Activated CD8-positive, alpha-beta memory T cell treated with anti-CD3 and anti-CD28 coated beads for 4 hours (primary cell): ENCODE data around the gene DSN1.

Source experiments
- DNase-seq, 2 donors: peaks; one replicate each; pipeline ENCODE4 v3.0.0-alpha.2; 2020; ENCODE audit warnings: low read depth in 2 of 2

The DSN1 gene

DNA sequence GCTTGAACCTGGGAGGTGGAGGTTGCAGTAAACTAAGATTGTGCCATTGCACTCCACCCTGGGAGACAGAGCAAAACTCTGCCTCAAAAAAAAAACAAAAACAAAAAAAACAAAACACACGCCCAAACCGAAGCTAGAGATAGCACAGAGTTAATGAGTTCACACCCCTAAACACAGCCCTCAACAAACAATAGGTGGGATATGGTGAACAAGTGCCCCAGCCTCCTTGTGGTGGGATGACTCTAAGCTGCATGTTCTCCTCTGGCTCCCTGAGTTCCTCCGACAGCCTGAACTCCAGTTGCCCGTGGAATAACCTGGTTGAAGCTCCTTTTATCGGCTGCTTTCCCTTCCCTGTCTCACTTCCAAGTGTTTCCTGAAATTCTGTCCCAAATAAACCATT is 22.1 kb upstream of the DSN1 start:
- DNase-seq, result no peak

DNA sequence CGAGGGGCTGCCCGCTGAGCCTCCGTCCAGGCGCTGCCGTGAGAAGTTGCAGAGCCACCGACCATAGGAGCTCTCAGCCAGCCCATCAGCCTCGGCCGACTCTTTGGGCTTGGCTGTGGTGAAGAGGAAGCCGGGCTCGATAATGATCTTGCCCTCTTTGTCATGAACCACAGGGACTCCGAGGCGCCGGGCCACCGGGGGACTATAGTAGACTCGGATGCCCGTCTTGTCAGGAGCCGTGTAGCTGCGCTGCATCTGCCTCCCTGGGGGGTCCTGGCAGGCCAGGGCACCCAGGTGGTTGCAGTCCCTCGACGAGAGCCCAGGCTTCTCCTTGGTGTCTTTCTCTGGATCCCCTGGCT is 20.5 kb upstream of the DSN1 start:
- DNase-seq, result no peak

DNA sequence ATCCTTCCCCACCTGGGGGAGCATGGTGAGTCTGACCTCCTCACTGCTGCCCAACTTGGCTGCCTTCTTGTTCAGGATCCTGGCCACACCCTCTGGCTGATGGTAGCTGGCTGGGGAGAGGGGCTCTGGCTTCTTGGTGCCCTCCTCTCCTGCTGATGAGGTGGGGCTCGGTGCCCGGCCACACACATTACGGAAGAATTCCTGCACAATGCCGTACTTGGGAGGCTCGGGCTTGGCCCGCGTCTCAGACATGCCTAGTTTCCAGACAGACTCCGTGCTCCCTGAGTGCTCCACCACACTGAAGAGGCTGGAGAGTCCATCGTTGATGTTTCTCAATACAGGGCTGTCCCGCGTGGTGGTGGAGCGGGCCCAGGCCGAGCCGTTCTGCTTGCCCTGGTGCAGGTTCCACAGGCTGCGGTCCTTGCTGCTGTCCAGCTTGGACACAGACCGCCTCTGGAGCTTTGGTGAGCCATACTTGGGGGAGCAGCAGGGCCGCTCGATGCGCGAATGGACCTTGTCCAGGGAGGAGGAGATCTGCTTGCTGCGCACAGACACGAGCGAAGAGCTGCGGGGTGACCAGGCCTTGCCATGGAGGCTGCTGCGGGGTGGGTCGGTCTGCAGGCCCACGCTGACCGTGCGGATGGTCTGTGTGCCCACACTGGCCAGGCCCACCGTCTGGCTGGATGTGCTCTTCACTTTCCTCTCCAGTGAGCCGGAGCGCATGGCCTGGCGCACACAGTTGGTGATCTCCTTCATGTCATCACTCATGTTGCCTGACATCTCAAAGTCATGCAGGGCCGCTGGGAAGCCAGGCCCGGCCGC is 19.9 kb upstream of the DSN1 start:
- no peak for DNase-seq

DNA sequence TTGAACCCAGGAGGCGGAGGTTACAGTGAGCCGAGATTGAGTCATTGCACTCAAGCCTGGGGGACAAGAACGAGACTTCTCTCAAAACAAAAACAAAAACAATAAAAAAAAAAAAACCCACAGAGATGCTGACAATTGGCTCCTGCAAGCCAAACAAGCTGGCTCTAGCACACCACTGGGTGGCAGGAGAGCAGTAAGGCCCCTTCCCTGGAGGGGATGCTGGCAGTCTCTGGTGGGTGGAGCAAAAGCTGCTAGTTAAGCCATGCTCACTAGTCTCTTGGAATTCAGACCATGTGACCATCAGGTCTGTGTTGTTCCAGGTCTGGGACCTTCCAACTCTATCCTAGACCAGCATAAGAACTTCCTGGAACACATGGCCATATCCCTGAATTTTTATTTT is 18.9 kb upstream of the DSN1 start:
- DNase-seq, result no peak

DNA sequence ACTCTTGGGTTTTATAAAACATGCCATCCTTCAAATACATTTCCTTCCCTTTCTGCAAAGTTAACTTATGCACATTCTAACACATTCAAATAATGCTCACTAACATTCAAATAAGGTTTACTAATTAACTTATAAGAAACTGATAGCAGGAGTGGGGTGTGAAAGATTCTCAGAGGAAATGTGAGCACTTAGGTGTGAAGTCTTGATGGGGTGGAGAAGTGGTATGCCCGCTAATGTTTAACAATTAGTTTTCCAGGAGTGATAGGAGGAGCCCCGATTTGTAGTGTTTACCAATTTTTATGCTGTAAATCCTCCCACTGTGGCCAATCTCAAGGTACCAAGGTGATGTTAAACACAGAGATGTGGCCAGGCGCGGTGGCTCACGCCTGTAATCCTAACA is 18.3 kb upstream of the DSN1 start:
- DNase-seq, result no peak

GRCh38 chr20:36786663-36787062 is 13.1 kb upstream of the DSN1 start:
- DNase-seq, result no peak

DNA sequence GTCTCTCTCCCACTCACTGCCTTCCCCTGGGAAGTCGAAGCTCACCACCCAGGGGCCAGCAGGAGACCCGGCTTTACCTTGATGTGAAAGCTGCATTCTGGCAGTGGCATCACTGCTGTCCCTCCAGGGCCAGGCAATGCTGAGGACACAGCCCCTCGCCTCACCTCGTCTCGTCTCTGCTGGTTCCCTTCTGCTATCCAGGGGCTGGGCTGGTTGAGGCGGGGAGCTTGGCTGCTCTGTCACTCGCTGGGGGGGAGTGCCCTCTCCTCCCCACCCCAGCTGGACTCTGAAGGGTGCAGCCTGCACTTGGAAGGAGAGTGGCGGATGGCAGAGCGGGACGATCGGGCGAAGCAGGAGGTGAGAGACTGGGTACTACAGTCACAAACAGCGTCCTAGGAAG is 12.7 kb upstream of the DSN1 start:
- DNase-seq, result no peak

DNA sequence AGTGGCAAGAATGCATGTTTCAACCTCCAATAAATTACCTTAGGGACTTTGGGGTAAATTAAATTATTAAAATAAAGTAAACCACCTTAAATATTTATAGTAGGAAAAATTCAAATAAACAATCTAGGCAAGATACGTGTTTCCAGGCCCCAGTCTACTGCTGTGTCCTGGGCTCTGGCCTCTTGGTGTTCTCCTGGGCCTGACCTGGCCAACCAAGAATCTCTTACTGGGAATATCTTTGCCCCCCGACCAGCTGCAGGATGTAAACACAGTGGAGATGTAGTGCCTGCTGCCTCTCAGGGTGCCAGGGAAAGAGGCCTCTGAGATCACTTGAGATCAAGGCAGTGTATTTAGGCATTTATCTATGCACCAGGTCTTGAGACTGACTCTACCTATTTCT is 11.7 kb upstream of the DSN1 start:
- DNase-seq, result no peak

GRCh38 chr20:36784900-36785299 is 11.3 kb upstream of the DSN1 start:
- no peak for DNase-seq

DNA sequence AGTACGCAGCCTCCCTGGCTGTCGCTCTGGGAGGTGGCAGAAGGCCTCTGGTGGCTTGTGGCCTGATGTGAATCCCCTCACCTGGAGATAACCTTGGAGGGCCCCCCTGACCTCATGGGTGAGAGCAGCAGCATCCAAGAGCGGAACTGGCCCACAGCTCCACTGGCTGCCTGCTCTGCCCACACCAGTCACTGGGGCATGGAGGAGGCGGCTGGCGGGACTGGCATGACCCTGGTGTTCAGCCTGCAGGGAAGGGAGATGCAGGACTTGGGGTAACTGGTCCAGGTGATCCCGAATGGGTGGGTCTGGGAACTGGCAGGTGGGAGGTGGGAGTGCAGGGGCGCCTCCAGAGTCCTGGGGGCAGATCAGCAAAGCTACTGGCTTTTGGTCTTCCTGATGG is 10.6 kb upstream of the DSN1 start:
- no peak for DNase-seq

- DNase-seq, result no peak
Observed at GRCh38 chr20:36779656-36780025, 6.1 kb upstream of the DSN1 start.

DNA sequence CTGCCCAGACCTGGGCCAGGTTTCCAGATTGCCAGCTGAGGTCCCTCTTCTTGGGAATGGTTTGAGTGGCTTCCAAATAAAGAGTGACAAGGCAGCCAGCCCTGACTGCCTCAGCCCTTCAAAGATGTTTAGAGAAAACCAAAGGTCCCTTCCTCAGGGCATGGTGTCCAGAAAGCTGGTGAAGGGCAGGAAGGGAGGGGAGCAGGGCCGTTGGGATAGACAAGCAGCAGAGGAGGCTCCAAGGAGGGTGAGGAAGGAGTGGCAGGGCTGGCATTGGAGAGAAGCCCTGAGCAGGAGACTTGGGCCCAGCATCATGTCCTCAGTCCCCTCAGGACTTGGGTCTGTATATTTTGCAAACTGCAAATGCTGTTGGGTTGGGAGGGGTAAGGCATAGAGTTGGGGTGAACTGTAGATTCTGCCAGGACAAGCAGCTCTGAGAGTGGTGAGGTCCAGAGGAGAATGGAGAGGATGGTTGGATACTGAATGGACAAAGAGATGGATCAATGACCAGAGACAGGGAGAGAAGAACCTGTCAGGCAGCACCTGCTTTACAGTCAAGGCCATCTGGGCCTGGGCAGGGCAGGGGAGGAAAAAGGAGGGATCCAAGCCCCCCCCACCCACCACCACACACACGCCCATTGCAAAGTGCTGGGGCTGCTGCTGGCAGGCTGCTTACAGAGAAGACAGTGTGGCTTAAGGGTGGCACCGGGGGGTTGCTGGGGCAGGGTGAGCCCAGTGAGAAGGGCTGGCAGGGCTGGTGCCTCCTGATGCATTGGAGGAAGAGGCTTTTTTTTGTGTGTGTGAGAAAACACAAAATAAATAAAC is 5.5 kb upstream of the DSN1 start:
- DNase-seq, result no peak

- DNase-seq, result no peak
Observed at GRCh38 chr20:36777576-36777975, 4.0 kb upstream of the DSN1 start.

DNA sequence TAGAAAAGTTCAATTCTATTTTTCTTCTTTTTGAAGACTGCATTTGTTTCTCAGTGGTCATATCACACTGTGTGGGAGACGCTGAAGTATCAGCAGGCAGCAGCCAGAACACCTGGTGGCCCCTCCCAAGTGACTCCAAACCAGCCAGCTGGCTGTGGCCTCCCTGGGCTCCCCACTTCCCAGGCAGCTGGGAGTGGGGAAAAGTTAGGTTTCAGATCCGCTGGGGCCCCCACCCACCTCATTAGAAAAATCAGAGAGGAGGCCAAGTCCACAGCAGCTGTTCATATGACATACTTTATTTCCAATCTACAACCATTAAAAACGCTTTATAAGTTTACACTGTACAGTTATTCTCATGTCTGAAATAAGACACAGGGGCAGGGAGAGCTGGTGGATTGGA is 3.6 kb upstream of the DSN1 start:
- DNase-seq, result no peak

- no peak for DNase-seq
Observed at GRCh38 chr20:36775826-36776225, 2.3 kb upstream of the DSN1 start.

GRCh38 chr20:36775196-36775595 is 1.6 kb upstream of the DSN1 start:
- no peak for DNase-seq

GRCh38 chr20:36773107-36773596 is 411 bp downstream of the DSN1 start:
- DNase-seq, result no peak

GRCh38 chr20:36770680-36771079 is 2.9 kb downstream of the DSN1 start:
- no peak for DNase-seq

GRCh38 chr20:36768768-36769430 is 4.7 kb downstream of the DSN1 start:
- no peak for DNase-seq

DNA sequence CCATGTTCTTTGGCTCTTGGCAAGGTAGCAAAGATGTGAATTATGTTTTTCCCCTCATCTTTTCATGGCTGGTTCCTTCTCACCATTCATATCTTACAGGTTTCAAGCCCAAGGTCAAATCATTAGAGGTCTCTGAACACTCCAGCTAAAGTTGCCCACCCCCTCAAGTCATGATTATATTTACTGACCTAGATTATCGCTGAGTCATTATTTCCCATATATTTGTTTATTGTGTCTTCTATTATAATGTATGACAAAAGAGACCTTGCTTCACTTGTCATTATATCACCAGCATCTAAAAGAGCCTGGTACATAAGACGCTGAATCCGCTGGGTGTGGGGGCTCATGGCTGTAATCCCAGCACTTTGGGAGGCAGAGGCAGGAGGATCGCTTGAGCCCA is 12.4 kb downstream of the DSN1 start:
- DNase-seq, result no peak

GRCh38 chr20:36760647-36761046 is 12.9 kb downstream of the DSN1 start:
- no peak for DNase-seq

DNA sequence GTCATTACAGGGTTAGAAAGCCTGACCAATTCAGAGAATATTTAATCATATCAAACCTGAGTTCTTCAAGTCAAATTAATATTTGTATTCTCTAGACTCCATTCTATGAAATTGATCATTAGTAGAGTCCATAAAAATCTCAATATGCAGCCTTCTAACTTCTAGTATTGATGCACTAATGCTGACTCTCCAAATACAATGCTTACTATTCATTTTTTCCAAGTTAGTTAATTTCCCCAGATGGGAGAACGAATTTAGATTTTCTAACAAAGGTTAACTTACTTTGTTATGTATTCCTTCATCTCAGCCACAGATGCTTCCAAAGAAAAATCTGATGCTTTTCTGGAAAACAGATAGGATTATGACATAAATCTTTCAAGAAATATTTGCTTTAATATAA is 15.3 kb downstream of the DSN1 start:
- no peak for DNase-seq

DNA sequence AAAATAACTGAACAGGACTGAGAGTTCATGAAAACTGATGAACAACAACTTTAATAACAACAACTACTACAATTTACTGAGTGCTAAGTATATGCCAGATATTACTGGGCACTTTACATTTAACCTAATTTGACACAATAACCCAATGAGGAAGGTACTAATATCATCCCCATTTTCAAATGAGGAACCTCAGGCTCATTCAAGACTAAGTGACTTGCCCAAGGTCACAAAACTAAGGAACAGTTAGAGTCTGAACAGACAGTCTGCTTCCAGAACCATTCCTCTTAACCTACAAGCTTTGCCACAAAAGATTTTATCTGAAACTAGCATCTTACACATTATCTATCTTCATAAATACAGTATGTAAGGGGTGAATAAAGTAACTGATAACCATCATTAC is 17.1 kb downstream of the DSN1 start:
- DNase-seq, result no peak
